NB4 (cell line): ENCODE data around the gene DPF3.

Experiments used
- CTCF ChIP-seq: IDR thresholded peaks from one replicate; pipeline ENCODE4 v1.5.1; 2012; ENCODE audit warnings: low read depth, low read length
- MAX ChIP-seq: IDR thresholded peaks from 2 replicates; pipeline ENCODE4 v1.6.1; 2011; ENCODE audit warnings: low read depth, low read length
- POLR2A ChIP-seq: IDR thresholded peaks from 2 replicates; pipeline ENCODE4 v1.6.1; 2011; ENCODE audit warnings: mild to moderate bottlenecking; ENCODE audit not compliant: insufficient read length; ENCODE audit errors: extremely low read depth

GRCh38 chr14:72605096-72605920 lies 288.6 kb downstream of the DPF3 start:
- TF ChIP-seq CTCF (no peak), POLR2A (no peak), MAX (no peak)
